Measurements from ENCODE around the gene NAV2. TPM values are rescaled to one million over a fixed set of nuclear protein-coding genes. Genes with fewer than 3 reads are reported as not detected.
A peak's percentile ranks its signal among the peaks of the same experiment; 100 is the strongest.

Gene NAV2
- total and polyA plus RNA-seq, 2 donors (not counting 1 experiment from before 2014, with no cell fraction given): 8.1 to 14.0 TPM

DNA sequence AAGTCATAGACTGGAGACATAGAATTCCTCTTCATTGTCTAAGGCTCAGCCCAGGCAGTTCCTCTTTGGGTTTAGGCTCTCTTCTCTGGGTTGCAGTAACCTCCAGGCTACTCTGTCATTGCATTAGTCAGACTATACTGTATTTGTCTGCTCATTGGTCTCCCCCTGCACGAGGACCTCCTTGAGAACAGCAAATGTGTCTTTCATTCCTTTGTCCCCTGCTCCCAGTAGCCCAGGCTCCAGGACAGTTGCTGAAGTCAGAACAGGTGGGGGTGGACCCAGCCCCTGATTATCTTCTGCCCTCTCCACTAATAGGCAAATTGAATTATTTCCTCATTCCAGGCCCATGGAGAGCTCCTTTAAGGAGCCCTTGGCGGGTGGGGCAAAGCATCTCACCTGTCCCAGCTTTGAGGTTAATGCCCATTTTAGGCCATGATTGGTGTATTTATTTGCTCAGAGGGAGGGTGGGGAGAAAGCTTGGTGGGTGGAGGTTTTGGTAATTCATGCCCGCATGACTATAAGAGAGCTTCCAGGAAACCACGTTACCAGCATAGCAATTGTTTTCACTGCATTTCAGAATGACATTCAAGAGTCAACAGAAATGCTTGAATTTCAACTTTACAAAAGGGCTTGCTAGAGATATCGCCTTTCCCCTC is 40.9 kb downstream of the NAV2 start:
- no peaks in the 10 kb centered on the region for H3K36me3 ChIP-seq (ENCODE audit: control insufficient read depth, insufficient read depth, low read length)
- no peak overlapping the region for H3K4me2 ChIP-seq (ENCODE audit: extremely low read depth, insufficient read depth, low read length)
- H3K79me2 ChIP-seq (ENCODE audit: control insufficient read depth, insufficient read depth, low read length): peaks cover 84% of the 10 kb centered on the region
- TF ChIP-seq, protein P1, sequence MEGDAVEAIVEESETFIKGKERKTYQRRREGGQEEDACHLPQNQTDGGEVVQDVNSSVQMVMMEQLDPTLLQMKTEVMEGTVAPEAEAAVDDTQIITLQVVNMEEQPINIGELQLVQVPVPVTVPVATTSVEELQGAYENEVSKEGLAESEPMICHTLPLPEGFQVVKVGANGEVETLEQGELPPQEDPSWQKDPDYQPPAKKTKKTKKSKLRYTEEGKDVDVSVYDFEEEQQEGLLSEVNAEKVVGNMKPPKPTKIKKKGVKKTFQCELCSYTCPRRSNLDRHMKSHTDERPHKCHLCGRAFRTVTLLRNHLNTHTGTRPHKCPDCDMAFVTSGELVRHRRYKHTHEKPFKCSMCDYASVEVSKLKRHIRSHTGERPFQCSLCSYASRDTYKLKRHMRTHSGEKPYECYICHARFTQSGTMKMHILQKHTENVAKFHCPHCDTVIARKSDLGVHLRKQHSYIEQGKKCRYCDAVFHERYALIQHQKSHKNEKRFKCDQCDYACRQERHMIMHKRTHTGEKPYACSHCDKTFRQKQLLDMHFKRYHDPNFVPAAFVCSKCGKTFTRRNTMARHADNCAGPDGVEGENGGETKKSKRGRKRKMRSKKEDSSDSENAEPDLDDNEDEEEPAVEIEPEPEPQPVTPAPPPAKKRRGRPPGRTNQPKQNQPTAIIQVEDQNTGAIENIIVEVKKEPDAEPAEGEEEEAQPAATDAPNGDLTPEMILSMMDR (conservative IDR thresholded peaks at IDR 0.05 in 1 of 2, IDR thresholded peaks at IDR 0.05 in 1 of 2; ENCODE audit: low read depth in 1 of 2, low read length in 2 of 2): no peak
- TF ChIP-seq EZH2 (IDR thresholded peaks at IDR 0.05; ENCODE audit: low read length, missing control alignments): no peak
- DNase-seq (ENCODE audit: low read depth in 2 of 2): peak in 1 of 2 donors; percentile 69
- H3K9me3 ChIP-seq (ENCODE audit: control insufficient read depth, insufficient read depth, low read depth, low read length): no peaks in the 10 kb centered on the region
- no peak overlapping the region for H3K27ac ChIP-seq (ENCODE audit: insufficient read depth, low read length)
- H2AFZ ChIP-seq (ENCODE audit: low read length): no peak overlapping the region
- no peak overlapping the region for H3K4me3 ChIP-seq (replicated peaks in 1 of 4; ENCODE audit: control extremely low read depth in 1 of 4, insufficient read depth in 1 of 4, low read depth in 3 of 4, low read length in 4 of 4)
- no peaks in the 10 kb centered on the region for H3K27me3 ChIP-seq (ENCODE audit: control insufficient read depth, insufficient read depth, low read length)
- no peaks in the 10 kb centered on the region for H3K4me1 ChIP-seq (ENCODE audit: control insufficient read depth, extremely low read depth, insufficient read depth, low read length)
- no peak overlapping the region for H3K9ac ChIP-seq (ENCODE audit: insufficient read depth, low read length)
- H4K20me1 ChIP-seq (ENCODE audit: control insufficient read depth, extremely low read depth, insufficient read depth, low read length): no peaks in the 10 kb centered on the region

DNA sequence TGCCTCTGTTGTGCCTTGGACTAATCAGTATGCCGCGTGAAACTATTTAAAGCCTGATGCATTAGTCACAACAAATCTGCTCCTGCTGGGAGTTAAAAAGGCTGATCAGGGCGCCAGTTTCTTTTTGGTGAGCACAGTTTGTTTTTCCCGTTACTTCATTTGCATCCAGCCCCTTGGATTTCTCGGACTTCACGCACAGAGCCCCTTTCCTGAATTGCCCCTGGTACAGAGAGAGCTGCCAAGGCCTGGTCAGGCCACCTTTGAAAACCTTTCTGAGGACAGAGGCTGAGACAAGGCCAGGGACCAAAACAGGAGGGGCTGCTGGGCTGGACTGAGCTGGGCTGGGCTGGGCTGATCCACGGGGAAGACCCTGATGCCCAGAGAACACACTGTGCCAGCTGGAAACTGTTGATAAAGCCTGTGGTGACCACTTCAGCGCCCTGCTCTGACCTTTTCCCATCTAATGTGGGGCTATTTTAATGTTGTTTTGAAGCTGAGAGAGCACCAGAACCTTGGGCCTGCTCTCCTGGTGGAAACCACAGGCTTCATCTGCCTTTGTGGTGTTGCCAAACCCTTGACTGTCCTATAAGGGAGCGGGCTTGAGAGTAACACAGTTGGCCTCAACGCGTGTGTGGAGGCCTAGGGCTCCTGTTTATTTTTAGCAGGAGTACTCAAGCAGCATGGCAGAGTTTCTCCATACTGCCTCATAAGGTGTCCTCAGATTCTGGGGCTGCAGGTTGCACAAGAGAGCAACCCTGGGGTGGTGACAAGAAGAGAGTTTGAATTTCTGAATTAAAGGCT is 44.2 kb downstream of the NAV2 start:
- H3K27me3 ChIP-seq (ENCODE audit: control insufficient read depth, insufficient read depth, low read length): no peaks in the 10 kb centered on the region
- H3K4me3 ChIP-seq (replicated peaks in 1 of 4; ENCODE audit: control extremely low read depth in 1 of 4, insufficient read depth in 1 of 4, low read depth in 3 of 4, low read length in 4 of 4): no peak overlapping the region
- peak in 1 of 2 donors; percentile 68 for DNase-seq (ENCODE audit: low read depth in 2 of 2)
- no peak overlapping the region for H3K4me2 ChIP-seq (ENCODE audit: extremely low read depth, insufficient read depth, low read length)
- H3K9ac ChIP-seq (ENCODE audit: insufficient read depth, low read length): no peak overlapping the region
- H2AFZ ChIP-seq (ENCODE audit: low read length): no peak overlapping the region
- H3K9me3 ChIP-seq (ENCODE audit: control insufficient read depth, insufficient read depth, low read depth, low read length): no peaks in the 10 kb centered on the region
- no peaks in the 10 kb centered on the region for H3K4me1 ChIP-seq (ENCODE audit: control insufficient read depth, extremely low read depth, insufficient read depth, low read length)
- TF ChIP-seq, protein P1 (conservative IDR thresholded peaks at IDR 0.05 in 1 of 2, IDR thresholded peaks at IDR 0.05 in 1 of 2; ENCODE audit: low read depth in 1 of 2, low read length in 2 of 2): no peak
- TF ChIP-seq EZH2 (IDR thresholded peaks at IDR 0.05; ENCODE audit: low read length, missing control alignments): no peak
- no peaks in the 10 kb centered on the region for H3K36me3 ChIP-seq (ENCODE audit: control insufficient read depth, insufficient read depth, low read length)
- no peaks in the 10 kb centered on the region for H4K20me1 ChIP-seq (ENCODE audit: control insufficient read depth, extremely low read depth, insufficient read depth, low read length)
- no peak overlapping the region for H3K27ac ChIP-seq (ENCODE audit: insufficient read depth, low read length)
- H3K79me2 ChIP-seq (ENCODE audit: control insufficient read depth, insufficient read depth, low read length): peaks cover 71% of the 10 kb centered on the region

DNA sequence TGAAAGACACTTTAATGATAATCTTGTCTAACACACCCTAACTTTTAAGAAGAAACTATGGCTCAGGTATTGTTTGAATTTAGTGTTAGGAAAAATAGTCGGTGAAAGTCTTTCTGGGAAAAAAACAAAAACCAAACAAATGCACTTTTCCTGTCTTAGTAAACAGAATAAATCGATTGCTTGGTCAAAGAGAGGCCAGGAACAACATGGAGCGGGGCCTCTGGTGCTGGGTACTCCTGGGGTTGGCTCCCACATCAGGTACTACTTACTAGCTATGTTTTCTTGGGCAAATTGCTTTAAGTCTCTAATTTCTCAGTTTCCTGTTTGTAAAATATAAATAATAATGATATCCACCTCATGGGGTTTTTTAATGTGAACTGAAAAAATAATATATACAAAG is 46.8 kb downstream of the NAV2 start:
- no peaks in the 10 kb centered on the region for H3K27me3 ChIP-seq (ENCODE audit: control insufficient read depth, insufficient read depth, low read length)
- H3K4me2 ChIP-seq (ENCODE audit: extremely low read depth, insufficient read depth, low read length): no peak overlapping the region
- no peaks in the 10 kb centered on the region for H3K4me1 ChIP-seq (ENCODE audit: control insufficient read depth, extremely low read depth, insufficient read depth, low read length)
- DNase-seq (ENCODE audit: low read depth in 2 of 2): no peak
- H3K36me3 ChIP-seq (ENCODE audit: control insufficient read depth, insufficient read depth, low read length): no peaks in the 10 kb centered on the region
- no peak overlapping the region for H2AFZ ChIP-seq (ENCODE audit: low read length)
- TF ChIP-seq, protein P1 (conservative IDR thresholded peaks at IDR 0.05 in 1 of 2, IDR thresholded peaks at IDR 0.05 in 1 of 2; ENCODE audit: low read depth in 1 of 2, low read length in 2 of 2): no peak
- TF ChIP-seq EZH2 (IDR thresholded peaks at IDR 0.05; ENCODE audit: low read length, missing control alignments): no peak
- peaks cover 59% of the 10 kb centered on the region for H3K79me2 ChIP-seq (ENCODE audit: control insufficient read depth, insufficient read depth, low read length)
- no peaks in the 10 kb centered on the region for H3K9me3 ChIP-seq (ENCODE audit: control insufficient read depth, insufficient read depth, low read depth, low read length)
- H3K4me3 ChIP-seq (replicated peaks in 1 of 4; ENCODE audit: control extremely low read depth in 1 of 4, insufficient read depth in 1 of 4, low read depth in 3 of 4, low read length in 4 of 4): no peak overlapping the region
- no peak overlapping the region for H3K9ac ChIP-seq (ENCODE audit: insufficient read depth, low read length)
- H3K27ac ChIP-seq (ENCODE audit: insufficient read depth, low read length): no peak overlapping the region
- H4K20me1 ChIP-seq (ENCODE audit: control insufficient read depth, extremely low read depth, insufficient read depth, low read length): no peaks in the 10 kb centered on the region
